Activated CD4-positive, alpha-beta T cell treated with anti-CD3 and anti-CD28 coated beads, Interleukin-2, Interleukin-6, amounts not matched to agents 100 ng/mL and 50 ng/mL, durations not matched to agents 16 hours and 8 hours (primary cell): ENCODE data around the gene NDUFA8.
A peak's percentile ranks its signal among the peaks of the same experiment; 100 is the strongest.

Experiments used
- DNase-seq: peaks from one replicate; pipeline ENCODE4 v3.0.0-alpha.2; 2020

The NDUFA8 gene

GRCh38 chr9:122095010-122095767 is 64.4 kb downstream of the NDUFA8 start:
- DNase-seq: peak; percentile 63
